ENCODE measurements around the gene JPH4. TPM values are rescaled to one million over a fixed set of nuclear protein-coding genes. Genes with fewer than 3 reads are reported as not detected.

Gene JPH4
- polyA plus RNA-seq, 2 of the 4 experiments (the other 2 are of a cell fraction): 0.05 TPM; not detected in 1

- TF ChIP-seq FOSL2 (IDR thresholded peaks at IDR 0.05) (no peak), FOSL2 (CRISPR knock-in tag; IDR thresholded peaks at IDR 0.05) (no peak)
Observed at GRCh38 chr14:23573384-23574015, 5.1 kb downstream of the JPH4 start (continued).

- CTCF ChIA-PET: interaction anchor here (1.3 to 3.0 kb wide), 3 partner anchors 16 to 356 kb away, joined by 3 to 13 read pairs (median 3); no protein-coding TSS in a partner anchor
- no peak for ATAC-seq
- H3K4me1 ChIP-seq: peaks cover 12% of the 10 kb centered on the region
- H3K9me3 ChIP-seq: no peaks in the 10 kb centered on the region
- 52% methylated on average over 4 of the region's 4 CpGs for WGBS (ENCODE audit: missing lambda C conversion rate)
- FAIRE-seq: no peak
- POLR2A ChIA-PET: no interaction called here
- H3K4me3 ChIP-seq: no peak overlapping the region
- no peak overlapping the region for H3K27ac ChIP-seq
- DNase-seq (ENCODE audit: low read depth in 1 of 2, low spot score in 1 of 2): no peak
- TF ChIP-seq PHF8 (IDR thresholded peaks at IDR 0.05; ENCODE audit: borderline replicate concordance, low read depth) (no peak), NR3C1 (IDR thresholded peaks at IDR 0.05) (no peak), RAD21 (conservative IDR thresholded peaks at IDR 0.05 in 1 of 2, IDR thresholded peaks at IDR 0.05 in 1 of 2) (no peak), ZSCAN20 (CRISPR knock-in tag; IDR thresholded peaks at IDR 0.05) (no peak), GATA3 (IDR thresholded peaks at IDR 0.05; ENCODE audit: borderline replicate concordance) (no peak), MYC (IDR thresholded peaks at IDR 0.05; ENCODE audit: borderline replicate concordance, low read length) (no peak), ESRRA (IDR thresholded peaks at IDR 0.05; ENCODE audit: borderline replicate concordance, low read length) (no peak), CEBPB (IDR thresholded peaks at IDR 0.05) (no peak), RARB (CRISPR knock-in tag; IDR thresholded peaks at IDR 0.05) (no peak), FOSB (CRISPR knock-in tag; IDR thresholded peaks at IDR 0.05) (no peak), HOXA7 (CRISPR knock-in tag; IDR thresholded peaks at IDR 0.05) (no peak), KDM5A (IDR thresholded peaks at IDR 0.05) (no peak), KDM1A (IDR thresholded peaks at IDR 0.05; ENCODE audit: low read depth) (no peak), CHD2 (IDR thresholded peaks at IDR 0.05; ENCODE audit: low read length, partially characterized antibody) (no peak), HES2 (IDR thresholded peaks at IDR 0.05) (no peak), CBX8 (IDR thresholded peaks at IDR 0.05) (no peak), CBX2 (IDR thresholded peaks at IDR 0.05; ENCODE audit: borderline replicate concordance, low read depth) (no peak), ZFP36 (IDR thresholded peaks at IDR 0.05; ENCODE audit: borderline replicate concordance, partially characterized antibody) (no peak), HDAC2 (IDR thresholded peaks at IDR 0.05) (no peak), FOSL2 (IDR thresholded peaks at IDR 0.05) (no peak), FOSL2 (CRISPR knock-in tag; IDR thresholded peaks at IDR 0.05) (no peak)
- H3K4me2 ChIP-seq: no peak overlapping the region
Observed at GRCh38 chr14:23572836-23573235, 5.8 kb downstream of the JPH4 start.

- WGBS (ENCODE audit: missing lambda C conversion rate): 61% methylated on average over 4 of the region's 4 CpGs
- ATAC-seq (no peak), FAIRE-seq (no peak), DNase-seq (ENCODE audit: low read depth in 1 of 2, low spot score in 1 of 2) (no peak)
- TF ChIP-seq MAZ (IDR thresholded peaks at IDR 0.05; ENCODE audit: borderline replicate concordance, low read depth, low read length) (no peak), HEYL (CRISPR knock-in tag; IDR thresholded peaks at IDR 0.05) (no peak), MYC (IDR thresholded peaks at IDR 0.05; ENCODE audit: borderline replicate concordance, low read length) (no peak), PBX3 (IDR thresholded peaks at IDR 0.05) (no peak), USF2 (IDR thresholded peaks at IDR 0.05) (no peak), SMC3 (IDR thresholded peaks at IDR 0.05) (no peak), ZSCAN20 (CRISPR knock-in tag; IDR thresholded peaks at IDR 0.05) (no peak)
- Histone ChIP-seq H3K9me3 (no peaks in the 10 kb centered on the region), H3K4me2 (no peak overlapping the region), H3K4me3 (no peak overlapping the region), H3K27ac (no peak overlapping the region), H3K4me1 (peaks cover 14% of the 10 kb centered on the region)
- ChIA-PET POLR2A (no interaction called here), CTCF (interaction anchor here (1.3 to 19.0 kb wide), 3 partner anchors 16 to 357 kb away, joined by 3 to 553 read pairs (median 13); partner anchors contain the start of gene NGDN)
Observed at GRCh38 chr14:23572524-23572828, 6.1 kb downstream of the JPH4 start.

All from A549 (cell line).